GM12874 (cell line): ENCODE measurements around the gene ZSCAN30.

Experiments used
- CTCF ChIP-seq: IDR thresholded peaks from 2 replicates; pipeline ENCODE4 v1.5.1; 2011; ENCODE audit warnings: low read depth, mild to moderate bottlenecking, control low read depth, low read length, moderate library complexity; ENCODE audit not compliant: insufficient read depth

Gene ZSCAN30

GRCh38 chr18:35278085-35278484, 11.9 kb downstream of the ZSCAN30 start:
- TF ChIP-seq CTCF = no peak

DNA sequence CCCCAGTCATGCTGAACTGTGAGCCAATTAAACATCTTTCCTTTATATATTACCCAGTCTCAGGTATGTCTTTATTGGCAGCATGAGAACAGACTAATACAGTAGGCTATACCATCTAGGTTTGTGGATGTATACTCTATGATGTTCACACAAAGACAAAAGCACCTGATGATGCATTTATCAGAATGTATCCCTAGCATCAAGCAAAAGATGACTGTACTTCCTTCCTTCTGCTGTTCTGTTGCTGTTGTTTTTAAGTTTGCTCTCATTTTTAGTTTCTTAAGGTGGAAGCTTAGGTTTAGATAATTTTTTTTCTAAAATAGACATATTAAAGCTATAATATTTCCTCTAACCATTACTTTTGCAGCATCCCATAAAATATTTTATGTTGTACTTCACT, 12.4 kb downstream of the ZSCAN30 start:
- no peak for TF ChIP-seq CTCF

- no peak for TF ChIP-seq CTCF
Observed at GRCh38 chr18:35276267-35276666, 13.8 kb downstream of the ZSCAN30 start.

GRCh38 chr18:35271656-35272055, 18.4 kb downstream of the ZSCAN30 start:
- TF ChIP-seq CTCF = no peak

DNA sequence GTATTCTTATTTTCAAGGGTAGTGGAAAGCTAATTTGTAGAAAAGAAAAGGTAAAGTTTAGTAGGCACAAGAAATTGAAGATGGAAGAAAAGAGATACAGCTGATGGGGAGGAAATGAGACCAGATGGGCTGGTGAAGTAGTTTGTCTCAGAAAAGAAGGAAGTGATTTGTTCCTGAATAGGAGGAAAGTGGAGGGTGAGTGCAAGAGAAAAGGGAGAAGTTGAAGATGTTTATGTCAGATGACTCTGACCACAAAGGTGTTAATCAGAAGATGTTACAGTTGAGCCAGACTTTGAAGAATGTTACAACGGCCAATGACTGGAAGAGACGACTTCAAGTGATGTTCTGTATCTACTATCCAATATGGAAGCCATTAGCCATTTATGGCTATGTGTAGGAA, 21.2 kb downstream of the ZSCAN30 start:
- no peak for TF ChIP-seq CTCF

- no peak for TF ChIP-seq CTCF
Observed at GRCh38 chr18:35267809-35268208, 22.2 kb downstream of the ZSCAN30 start.

- TF ChIP-seq CTCF = no peak
Observed at GRCh38 chr18:35267161-35267651, 22.8 kb downstream of the ZSCAN30 start.

- no peak for TF ChIP-seq CTCF
Observed at GRCh38 chr18:35264409-35264808, 25.6 kb downstream of the ZSCAN30 start.
